ENCODE results near the gene RPS5. TPM values are rescaled to one million over a fixed set of nuclear protein-coding genes. Genes with fewer than 3 reads are reported as not detected.

Gene RPS5
- polyA plus RNA-seq, 2 of the 4 experiments (the other 2 are of a cell fraction) = 2,123 to 2,475 TPM

- ChIA-PET CTCF (no interaction called here), POLR2A (interaction anchor here (1.4 to 3.4 kb wide), 2 partner anchors 11 kb away, joined by 3 to 13 read pairs; partner anchors contain the start of gene ZNF497)
- WGBS (ENCODE audit: missing lambda C conversion rate) = 89% methylated on average over 33 of the region's 34 CpGs
- no peak overlapping the region for H3K4me2 ChIP-seq
- no peak for DNase-seq (ENCODE audit: low read depth in 1 of 2, low spot score in 1 of 2)
- no peak for TF ChIP-seq RNF2 (IDR thresholded peaks at IDR 0.05; ENCODE audit: borderline replicate concordance, low read depth)
- no peak for TF ChIP-seq RARB (CRISPR knock-in tag; IDR thresholded peaks at IDR 0.05)
- TF ChIP-seq MAX (IDR thresholded peaks at IDR 0.05) = no peak
- TF ChIP-seq ESRRA (IDR thresholded peaks at IDR 0.05; ENCODE audit: borderline replicate concordance, low read length) = no peak
- no peak for TF ChIP-seq RAD21 (conservative IDR thresholded peaks at IDR 0.05 in 1 of 2, IDR thresholded peaks at IDR 0.05 in 1 of 2)
- H3K27ac ChIP-seq = no peak overlapping the region
- 0 out of 3 replicates have a peak, but pooled peaks cover 8% of the 10 kb centered on the region for H3K4me1 ChIP-seq
- H3K9me3 ChIP-seq = peaks cover 9% of the 10 kb centered on the region; the same call in 1 of the 3 replicates
- H3K4me3 ChIP-seq = no peak overlapping the region
- FAIRE-seq = no peak
- no peak for ATAC-seq
These were observed 36.1 kb upstream of the RPS5 start for GRCh38 chr19:58350871-58351557.

GRCh38 chr19:58351558-58351878 is 35.6 kb upstream of the RPS5 start:
- no peak overlapping the region for H3K4me3 ChIP-seq
- no peak for FAIRE-seq
- no peak overlapping the region for H3K27ac ChIP-seq
- TF ChIP-seq MYC (IDR thresholded peaks at IDR 0.05; ENCODE audit: borderline replicate concordance, low read length) (no peak), RNF2 (IDR thresholded peaks at IDR 0.05; ENCODE audit: borderline replicate concordance, low read depth) (no peak), RFX5 (IDR thresholded peaks at IDR 0.05) (no peak), HMGXB4 (CRISPR knock-in tag; IDR thresholded peaks at IDR 0.05; ENCODE audit: borderline replicate concordance) (no peak), ESRRA (IDR thresholded peaks at IDR 0.05; ENCODE audit: borderline replicate concordance, low read length) (no peak), CEBPB (IDR thresholded peaks at IDR 0.05) (no peak), HES2 (IDR thresholded peaks at IDR 0.05) (no peak), RARB (CRISPR knock-in tag; IDR thresholded peaks at IDR 0.05) (no peak), HOXA7 (CRISPR knock-in tag; IDR thresholded peaks at IDR 0.05) (no peak), ZNF302 (CRISPR knock-in tag; IDR thresholded peaks at IDR 0.05) (no peak), NFE2L2 (conservative IDR thresholded peaks at IDR 0.05; ENCODE audit: low read length) (no peak), POLR2A (IDR thresholded peaks at IDR 0.05; ENCODE audit: low read length) (no peak), KDM1A (IDR thresholded peaks at IDR 0.05; ENCODE audit: low read depth) (no peak), POLR2AphosphoS2 (conservative IDR thresholded peaks at IDR 0.05; ENCODE audit: low read length) (no peak), RCOR1 (IDR thresholded peaks at IDR 0.05; ENCODE audit: low read depth, low read length) (no peak), ZSCAN20 (CRISPR knock-in tag; IDR thresholded peaks at IDR 0.05) (no peak), EP300 (IDR thresholded peaks at IDR 0.05) (no peak), CTCF (IDR thresholded peaks at IDR 0.05) (no peak), PBX3 (IDR thresholded peaks at IDR 0.05) (no peak)
- peaks cover 6% of the 10 kb centered on the region; the same call in 1 of the 3 replicates for H3K9me3 ChIP-seq
- no peak for DNase-seq (ENCODE audit: low read depth in 1 of 2, low spot score in 1 of 2)
- no peak for ATAC-seq
- 0 out of 3 replicates have a peak, but pooled peaks cover 8% of the 10 kb centered on the region for H3K4me1 ChIP-seq
- ChIA-PET CTCF (no interaction called here), POLR2A (interaction anchor here (3.4 kb wide), 1 partner anchor 11 kb away, joined by 13 read pairs; the partner anchor contains the start of gene ZNF497)
- WGBS (ENCODE audit: missing lambda C conversion rate) = 90% methylated on average over 9 of the region's 9 CpGs
- no peak overlapping the region for H3K4me2 ChIP-seq

Data from A549 (cell line).